ENCODE measurements around the gene SPA17.

Gene SPA17

GRCh38 chr11:124729571-124729970 is 55.9 kb downstream of the SPA17 start:
- FAIRE-seq (no peak), DNase-seq (ENCODE audit: insufficient read length) (no peak)
- TF ChIP-seq POLR2AphosphoS5 (IDR thresholded peaks at IDR 0.05; ENCODE audit: low read depth, low read length): no peak
- TF ChIP-seq POLR2A (IDR thresholded peaks at IDR 0.05; ENCODE audit: low read depth, low read length): no peak
- no peak for TF ChIP-seq TAF1 (IDR thresholded peaks at IDR 0.05; ENCODE audit: borderline replicate concordance, low read depth, low read length)

- TF ChIP-seq POLR2AphosphoS5 (IDR thresholded peaks at IDR 0.05; ENCODE audit: low read depth, low read length): no peak
- TF ChIP-seq POLR2A (IDR thresholded peaks at IDR 0.05; ENCODE audit: low read depth, low read length): no peak
- no peak for FAIRE-seq
- no peak for DNase-seq (ENCODE audit: insufficient read length)
These were observed 58.5 kb downstream of the SPA17 start for GRCh38 chr11:124732230-124732629.

- DNase-seq (ENCODE audit: insufficient read length) (no peak), FAIRE-seq (no peak)
- TF ChIP-seq POLR2A (IDR thresholded peaks at IDR 0.05; ENCODE audit: low read depth, low read length) (no peak), POLR2AphosphoS5 (IDR thresholded peaks at IDR 0.05; ENCODE audit: low read depth, low read length) (no peak), TAF1 (IDR thresholded peaks at IDR 0.05; ENCODE audit: borderline replicate concordance, low read depth, low read length) (no peak)
These were observed 63.0 kb downstream of the SPA17 start for GRCh38 chr11:124736736-124737135.

- TF ChIP-seq TAF1 (IDR thresholded peaks at IDR 0.05; ENCODE audit: borderline replicate concordance, low read depth, low read length): no peak
- no peak for TF ChIP-seq POLR2AphosphoS5 (IDR thresholded peaks at IDR 0.05; ENCODE audit: low read depth, low read length)
- TF ChIP-seq POLR2A (IDR thresholded peaks at IDR 0.05; ENCODE audit: low read depth, low read length): no peak
- FAIRE-seq: no peak
- DNase-seq (ENCODE audit: insufficient read length): no peak
These were observed 64.1 kb downstream of the SPA17 start for GRCh38 chr11:124737638-124738305.

- no peak for FAIRE-seq
- no peak for DNase-seq (ENCODE audit: insufficient read length)
- TF ChIP-seq TAF1 (IDR thresholded peaks at IDR 0.05; ENCODE audit: borderline replicate concordance, low read depth, low read length) (no peak), POLR2AphosphoS5 (IDR thresholded peaks at IDR 0.05; ENCODE audit: low read depth, low read length) (no peak), POLR2A (IDR thresholded peaks at IDR 0.05; ENCODE audit: low read depth, low read length) (no peak)
These were observed 65.2 kb downstream of the SPA17 start for GRCh38 chr11:124738713-124739478.

GRCh38 chr11:124739479-124740276 is 66.0 kb downstream of the SPA17 start, which contains the start of gene NRGN:
NRGN (plus strand) TSS chr11:124739942; CDS start chr11:124740085, 143 bp downstream.
- TF ChIP-seq POLR2AphosphoS5 (IDR thresholded peaks at IDR 0.05; ENCODE audit: low read depth, low read length): no peak
- no peak for TF ChIP-seq POLR2A (IDR thresholded peaks at IDR 0.05; ENCODE audit: low read depth, low read length)
- no peak for TF ChIP-seq TAF1 (IDR thresholded peaks at IDR 0.05; ENCODE audit: borderline replicate concordance, low read depth, low read length)
- peak; percentile 93 for FAIRE-seq
- DNase-seq (ENCODE audit: insufficient read length): peak; percentile 94

GRCh38 chr11:124740277-124740882 is 66.7 kb downstream of the SPA17 start:
- peak; percentile 75 for FAIRE-seq
- DNase-seq (ENCODE audit: insufficient read length): no peak
- no peak for TF ChIP-seq POLR2AphosphoS5 (IDR thresholded peaks at IDR 0.05; ENCODE audit: low read depth, low read length)
- no peak for TF ChIP-seq TAF1 (IDR thresholded peaks at IDR 0.05; ENCODE audit: borderline replicate concordance, low read depth, low read length)
- TF ChIP-seq POLR2A (IDR thresholded peaks at IDR 0.05; ENCODE audit: low read depth, low read length): no peak

- TF ChIP-seq POLR2A (IDR thresholded peaks at IDR 0.05; ENCODE audit: low read depth, low read length) (no peak), TAF1 (IDR thresholded peaks at IDR 0.05; ENCODE audit: borderline replicate concordance, low read depth, low read length) (no peak), POLR2AphosphoS5 (IDR thresholded peaks at IDR 0.05; ENCODE audit: low read depth, low read length) (no peak)
- DNase-seq (ENCODE audit: insufficient read length) (no peak), FAIRE-seq (no peak)
These were observed 68.9 kb downstream of the SPA17 start for GRCh38 chr11:124742555-124742954.

- no peak for TF ChIP-seq POLR2A (IDR thresholded peaks at IDR 0.05; ENCODE audit: low read depth, low read length)
- no peak for TF ChIP-seq POLR2AphosphoS5 (IDR thresholded peaks at IDR 0.05; ENCODE audit: low read depth, low read length)
- no peak for TF ChIP-seq TAF1 (IDR thresholded peaks at IDR 0.05; ENCODE audit: borderline replicate concordance, low read depth, low read length)
- no peak for FAIRE-seq
- no peak for DNase-seq (ENCODE audit: insufficient read length)
These were observed 69.3 kb downstream of the SPA17 start for GRCh38 chr11:124743050-124743449.

- FAIRE-seq (no peak), DNase-seq (ENCODE audit: insufficient read length) (no peak)
- TF ChIP-seq TAF1 (IDR thresholded peaks at IDR 0.05; ENCODE audit: borderline replicate concordance, low read depth, low read length) (no peak), POLR2AphosphoS5 (IDR thresholded peaks at IDR 0.05; ENCODE audit: low read depth, low read length) (no peak), POLR2A (IDR thresholded peaks at IDR 0.05; ENCODE audit: low read depth, low read length) (no peak)
These were observed 71.6 kb downstream of the SPA17 start for GRCh38 chr11:124745270-124745834.
